ENCODE data around the gene AP5B1. TPM values are rescaled to one million over a fixed set of nuclear protein-coding genes. Genes with fewer than 3 reads are reported as not detected.
A peak's percentile ranks its signal among the peaks of the same experiment; 100 is the strongest.
"Not testable (repeated sequence)": the region's sequence is repeated elsewhere in the genome, so short reads cannot be mapped to it uniquely, and the experiment has no call there.

Gene AP5B1
- total RNA-seq, 1 donor from 2014 or later, result 16.6 TPM

- no peaks in the 10 kb centered on the region for H3K27me3 Mint-ChIP-seq
- peak overlapping the region; percentile 79 for H3K4me3 Mint-ChIP-seq
- TF ChIP-seq CTCF (conservative IDR thresholded peaks at IDR 0.05), result no peak
- no peaks in the 10 kb centered on the region for H3K9me3 Mint-ChIP-seq
- H3K27ac Mint-ChIP-seq, result peak overlapping the region; percentile 92
- H3K4me1 Mint-ChIP-seq (ENCODE audit: unreplicated experiment), result no peaks in the 10 kb centered on the region
- DNase-seq (ENCODE audit: extremely low spot score, unreplicated experiment), result peak; percentile 44
- no peaks in the 10 kb centered on the region for H3K36me3 Mint-ChIP-seq
Observed at GRCh38 chr11:65776196-65776595, 4.6 kb downstream of the AP5B1 start.

GRCh38 chr11:65774525-65775306, 6.1 kb downstream of the AP5B1 start:
- Mint-ChIP-seq H3K27ac (peak overlapping the region; percentile 23), H3K4me1 (ENCODE audit: unreplicated experiment) (no peaks in the 10 kb centered on the region), H3K36me3 (no peaks in the 10 kb centered on the region), H3K9me3 (no peaks in the 10 kb centered on the region), H3K4me3 (no peak overlapping the region), H3K27me3 (no peaks in the 10 kb centered on the region)
- TF ChIP-seq CTCF (conservative IDR thresholded peaks at IDR 0.05), result no peak
- peak; percentile 49 for DNase-seq (ENCODE audit: extremely low spot score, unreplicated experiment)

- Mint-ChIP-seq H3K9me3 (no peaks in the 10 kb centered on the region), H3K27ac (no peak overlapping the region), H3K36me3 (no peaks in the 10 kb centered on the region), H3K4me3 (no peak overlapping the region), H3K4me1 (ENCODE audit: unreplicated experiment) (no peaks in the 10 kb centered on the region), H3K27me3 (no peaks in the 10 kb centered on the region)
- DNase-seq (ENCODE audit: extremely low spot score, unreplicated experiment), result peak; percentile 20
- no peak for TF ChIP-seq CTCF (conservative IDR thresholded peaks at IDR 0.05)
Observed at GRCh38 chr11:65773784-65774411, 6.9 kb downstream of the AP5B1 start.

- Mint-ChIP-seq H3K27ac (no peak overlapping the region), H3K27me3 (no peaks in the 10 kb centered on the region), H3K4me1 (ENCODE audit: unreplicated experiment) (no peaks in the 10 kb centered on the region), H3K36me3 (no peaks in the 10 kb centered on the region), H3K4me3 (no peak overlapping the region), H3K9me3 (no peaks in the 10 kb centered on the region)
- TF ChIP-seq CTCF (conservative IDR thresholded peaks at IDR 0.05), result no peak
- DNase-seq (ENCODE audit: extremely low spot score, unreplicated experiment), result no peak
Observed at GRCh38 chr11:65771589-65772112, 9.1 kb downstream of the AP5B1 start.

GRCh38 chr11:65770951-65771567, 9.7 kb downstream of the AP5B1 start:
- Mint-ChIP-seq H3K4me1 (ENCODE audit: unreplicated experiment) (no peaks in the 10 kb centered on the region), H3K27me3 (no peaks in the 10 kb centered on the region), H3K27ac (peak overlapping the region; percentile 50), H3K4me3 (no peak overlapping the region), H3K36me3 (no peaks in the 10 kb centered on the region), H3K9me3 (no peaks in the 10 kb centered on the region)
- TF ChIP-seq CTCF (conservative IDR thresholded peaks at IDR 0.05), result no peak
- DNase-seq (ENCODE audit: extremely low spot score, unreplicated experiment), result no peak

GRCh38 chr11:65767806-65768205, 13.0 kb downstream of the AP5B1 start:
- H3K27me3 Mint-ChIP-seq, result not testable (repeated sequence)

More at GRCh38 chr11:65767806-65768205, 13.0 kb downstream of the AP5B1 start:
- not testable (repeated sequence) for H3K9me3 Mint-ChIP-seq; H3K4me1 Mint-ChIP-seq (ENCODE audit: unreplicated experiment); H3K27ac Mint-ChIP-seq; DNase-seq (ENCODE audit: extremely low spot score, unreplicated experiment); H3K4me3 Mint-ChIP-seq; H3K36me3 Mint-ChIP-seq

Measured in type B pancreatic cell (in vitro differentiated cells).